Body of pancreas (tissue), 4 donors: ENCODE measurements around the gene STIM2. TPM values are rescaled to one million over a fixed set of nuclear protein-coding genes. Genes with fewer than 3 reads are reported as not detected.
A peak's percentile ranks its signal among the peaks of the same experiment; 100 is the strongest.

Source experiments
- ATAC-seq: fragments of 150-250 bp; one replicate; pipeline ENCODE4 v1.9.1; 2016
- DNase-seq, 4 donors: peaks; one replicate each; pipeline ENCODE4 v3.0.0-alpha.2; 2019
- H3K27ac ChIP-seq, 4 donors: fragments of 200-600 bp; sonication (generic); 1 replicate in 3 of 4; 2 replicates in 1 of 4; pipeline versions ENCODE4 v1.5.1 to v1.6.1; 2016 to 2019; ENCODE audit warnings: mild to moderate bottlenecking in 1 of 4, mixed read lengths in 1 of 4, moderate library complexity in 1 of 4
- H3K27me3 ChIP-seq, 2 donors: fragments of 200-600 bp; sonication (generic); one replicate each; pipeline ENCODE4 v1.6.0; 2016; ENCODE audit warnings: mild to moderate bottlenecking in 1 of 2
- H3K36me3 ChIP-seq, 2 donors: fragments of 200-600 bp; sonication (generic); replicated peaks in 1 of 2; 2 replicates each; pipeline ENCODE4 v1.5.1; 2016; ENCODE audit warnings: low read depth in 2 of 2; ENCODE audit not compliant: insufficient read depth in 1 of 2
- H3K4me1 ChIP-seq: fragments of 200-600 bp; sonication (generic); one replicate; pipeline ENCODE4 v1.6.0; 2016
- H3K4me3 ChIP-seq, 2 donors: fragments of 200-600 bp; sonication (generic); 1 replicate in 1 of 2; 2 replicates in 1 of 2; pipeline ENCODE4 v1.5.1; 2016 to 2019
- H3K9me3 ChIP-seq, 3 donors: fragments of 200-600 bp; sonication (generic); 1 replicate in 2 of 3; 2 replicates in 1 of 3; pipeline ENCODE4 v1.5.1; 2016
- CTCF ChIP-seq, 7 experiments: fragments of 450-650 bp in 4 of 7; fragments of 200-600 bp in 3 of 7; sonication (generic) in 3 of 7; IDR thresholded peaks; one replicate each; pipeline ENCODE4 v1.5.1; 2016 to 2019; ENCODE audit warnings: antibody characterized with exemption in 7 of 7
- POLR2A ChIP-seq, 3 donors: fragments of 450-650 bp; IDR thresholded peaks; one replicate each; pipeline ENCODE4 v1.6.1; 2016; ENCODE audit warnings: antibody characterized with exemption in 3 of 3, mild to moderate bottlenecking in 2 of 3
- WGBS, 2 donors: methylation state at CpG; one replicate each; pipeline ENCODE4 v1.1.5; 2017; 5-methylcytosine and 5-hydroxymethylcytosine counted together
- intact Hi-C: fragments of 100-400 bp; cut with DNase I; formaldehyde crosslinking; loops from one replicate; pipeline ENCODE4 v1.15.1; 2023
- total RNA-seq, 2 donors: library from RNA; depleted of rRNA; stranded (reverse); fragments of >200 nt; gene quantifications; one replicate each; pipeline ENCODE4 v1.1.0, GENCODE V29; 2016

Gene STIM2
- total RNA-seq, 2 donors from 2014 or later, result 10.9 to 53.4 TPM

DNA sequence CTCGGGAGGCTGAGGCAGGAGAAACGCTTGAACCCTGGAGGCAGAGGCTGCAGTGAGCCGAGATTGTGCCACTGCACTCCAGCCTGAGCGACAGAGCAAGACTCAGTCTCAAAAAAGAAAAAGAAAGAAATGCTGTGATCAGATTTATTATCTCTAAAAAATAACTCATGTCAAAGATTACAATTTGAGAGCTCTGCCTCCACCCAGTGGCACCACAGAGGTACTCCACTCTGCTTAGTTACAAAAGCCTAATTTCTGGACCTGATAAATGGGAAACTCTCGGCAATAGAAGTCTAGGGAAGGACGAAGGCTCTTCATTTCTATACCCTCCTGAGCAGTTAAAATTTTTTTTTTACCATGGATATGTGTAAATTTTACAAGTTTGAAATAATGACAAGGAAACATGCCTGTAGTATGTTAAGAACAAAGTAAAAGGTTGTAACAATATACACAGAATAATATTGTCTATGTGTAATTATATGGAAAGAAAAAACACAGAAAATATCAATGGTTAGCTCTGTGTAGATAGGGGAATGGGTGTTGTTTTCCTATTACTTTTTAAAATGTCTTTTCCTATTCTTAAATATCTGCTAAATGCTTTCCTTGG is 149.8 kb downstream of the STIM2 start:
- ATAC-seq (peak; percentile 82), DNase-seq (peak; percentile 57 to 73 (median 69))
- intact Hi-C loops, result no loop called here
- TF ChIP-seq POLR2A (IDR thresholded peaks at IDR 0.05) (no peak), CTCF (IDR thresholded peaks at IDR 0.05) (peak; percentile 76 to 93 (median 88))
- WGBS, 2 donors, result 35 to 36% methylated on average over 6 of the region's 6 CpGs
- Histone ChIP-seq H3K4me3 (no peak overlapping the region), H3K27ac (peak overlapping the region in 1 of 4 donors; percentile 8), H3K27me3 (no peaks in the 10 kb centered on the region), H3K9me3 (no peaks in the 10 kb centered on the region), H3K36me3 (no peaks in the 10 kb centered on the region), H3K4me1 (peaks cover 13% of the 10 kb centered on the region)

DNA sequence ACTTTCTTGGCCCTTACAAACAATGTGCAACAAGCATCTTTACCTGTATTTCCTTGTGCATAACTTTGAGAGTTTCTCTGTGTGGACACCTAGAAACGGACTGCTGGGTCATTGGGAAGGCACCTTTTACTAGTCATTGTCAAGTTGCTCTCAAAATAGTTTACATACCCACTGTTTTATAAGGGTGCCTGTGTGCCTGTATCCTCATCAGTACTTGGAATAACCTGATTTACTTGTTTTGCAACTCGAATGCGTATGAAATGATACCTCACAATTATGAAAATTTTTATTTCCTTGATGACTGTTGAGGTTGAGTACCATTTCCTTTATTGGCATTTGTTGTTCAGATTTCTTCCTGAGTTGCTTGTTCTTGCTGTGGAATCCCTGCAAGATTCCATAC is 150.8 kb downstream of the STIM2 start:
- ATAC-seq (no peak), DNase-seq (no peak)
- Histone ChIP-seq H3K9me3 (no peaks in the 10 kb centered on the region), H3K4me1 (peaks cover 11% of the 10 kb centered on the region), H3K4me3 (no peak overlapping the region), H3K36me3 (no peaks in the 10 kb centered on the region), H3K27ac (no peak overlapping the region), H3K27me3 (no peaks in the 10 kb centered on the region)
- intact Hi-C loops, result no loop called here
- no peak for TF ChIP-seq CTCF (IDR thresholded peaks at IDR 0.05)
- no peak for TF ChIP-seq POLR2A (IDR thresholded peaks at IDR 0.05)
- WGBS, 2 donors, result 51 to 57% methylated on average over 3 of the region's 3 CpGs

DNA sequence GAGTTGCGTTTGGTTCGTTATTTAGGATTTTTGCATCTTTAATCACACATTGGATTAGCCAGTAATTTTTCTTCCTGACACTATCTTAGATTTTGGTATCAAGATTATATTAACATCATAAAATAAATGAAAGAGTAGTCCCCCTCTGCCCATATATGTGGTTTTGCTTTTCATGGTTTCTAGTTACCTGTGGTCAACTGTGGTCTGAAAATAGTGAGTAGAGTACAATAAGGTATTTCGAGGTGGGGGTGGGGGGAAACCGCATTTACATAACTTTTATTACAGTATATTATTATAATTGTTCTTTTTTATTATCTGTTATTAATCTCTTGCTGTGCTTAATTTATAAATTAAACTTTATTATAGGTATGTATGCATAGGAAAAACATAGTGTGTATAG is 152.4 kb downstream of the STIM2 start:
- Histone ChIP-seq H3K4me3 (no peak overlapping the region), H3K9me3 (no peaks in the 10 kb centered on the region), H3K27ac (no peak overlapping the region), H3K4me1 (peaks cover 6% of the 10 kb centered on the region), H3K27me3 (no peaks in the 10 kb centered on the region), H3K36me3 (peaks cover 0 to 2% of the 10 kb centered on the region in 2 donors)
- 95 to 98% methylated on average over 4 of the region's 4 CpGs for whole genome bisulfite sequencing, 2 donors
- DNase-seq (no peak), ATAC-seq (no peak)
- intact Hi-C loops, result no loop called here
- TF ChIP-seq POLR2A (IDR thresholded peaks at IDR 0.05) (no peak), CTCF (IDR thresholded peaks at IDR 0.05) (no peak)

GRCh38 chr4:27016551-27016950 is 155.9 kb downstream of the STIM2 start:
- ATAC-seq, result no peak
- H3K36me3 ChIP-seq, result peaks cover 0 to 2% of the 10 kb centered on the region in 2 donors
- H3K27me3 ChIP-seq, result no peaks in the 10 kb centered on the region
- intact Hi-C loops, result no loop called here
- no peak for DNase-seq
- H3K4me3 ChIP-seq, result no peak overlapping the region
- no peaks in the 10 kb centered on the region for H3K9me3 ChIP-seq
- TF ChIP-seq POLR2A (IDR thresholded peaks at IDR 0.05) (no peak), CTCF (IDR thresholded peaks at IDR 0.05) (no peak)
- no peak overlapping the region for H3K27ac ChIP-seq
- H3K4me1 ChIP-seq, result no peaks in the 10 kb centered on the region
- WGBS, 2 donors, result 90 to 97% methylated on average over 3 of the region's 3 CpGs

- no peaks in the 10 kb centered on the region for H3K4me1 ChIP-seq
- no peak for ATAC-seq
- H3K27ac ChIP-seq, result no peak overlapping the region
- intact Hi-C loops, result no loop called here
- DNase-seq, result no peak
- no peaks in the 10 kb centered on the region for H3K9me3 ChIP-seq
- peaks cover 0 to 3% of the 10 kb centered on the region in 2 donors for H3K36me3 ChIP-seq
- H3K4me3 ChIP-seq, result no peak overlapping the region
- no peaks in the 10 kb centered on the region for H3K27me3 ChIP-seq
- 95 to 96% methylated on average over 12 of the region's 12 CpGs for WGBS, 2 donors
- no peak for TF ChIP-seq CTCF (IDR thresholded peaks at IDR 0.05)
- TF ChIP-seq POLR2A (IDR thresholded peaks at IDR 0.05), result no peak
Measured at GRCh38 chr4:27017623-27018022, 157.0 kb downstream of the STIM2 start.
